SK-N-SH (cell line): ENCODE measurements around the gene IDI2. TPM values are rescaled to one million over a fixed set of nuclear protein-coding genes. Genes with fewer than 3 reads are reported as not detected.

Source experiments
- CTCF ChIA-PET: fragments of 300-600, 350-600 bp; formaldehyde crosslinking; extraction: SDS; loops from one replicate; lab custom pipeline; 2021; lab: Yijun Ruan, JAX
- POLR2A ChIA-PET: fragments of 350-600 bp; sonication (Branson Sonifier 250); formaldehyde crosslinking; extraction: SDS; loops from one replicate; lab custom pipeline; 2020; ENCODE audit warnings: antibody characterized with exemption, inconsistent platforms; lab: Yijun Ruan, JAX
- DNase-seq: peaks from one replicate; pipeline ENCODE4 v3.0.0; 2012
- H2AFZ ChIP-seq: fragments of 200-600 bp; sonication (generic); 2 replicates; pipeline ENCODE4 v1.8.1; 2016; ENCODE audit warnings: antibody characterized with exemption, mild to moderate bottlenecking, low read depth
- H3F3A ChIP-seq: fragments of 200-600 bp; sonication (generic); replicated peaks from 2 replicates; pipeline ENCODE3; 2016; ENCODE audit warnings: antibody characterized with exemption, mild to moderate bottlenecking; ENCODE audit not compliant: insufficient read depth
- H3K27ac ChIP-seq, 2 experiments: fragments of 200-500 bp in 1 of 2; fragments of 200-600 bp in 1 of 2; sonication (Bioruptor generic) in 1 of 2; sonication (generic), shearing (Covaris generic) in 1 of 2; 2 replicates each; pipeline versions ENCODE4 v1.5.1 to v1.6.1; 2014 to 2016; ENCODE audit warnings: low read depth in 2 of 2, inconsistent platforms in 1 of 2, low read length in 1 of 2, mild to moderate bottlenecking in 1 of 2, mixed read lengths in 1 of 2
- H3K27me3 ChIP-seq: fragments of 200-600 bp; sonication (generic), shearing (Covaris generic); 2 replicates; pipeline ENCODE4 v1.6.1; 2016; ENCODE audit warnings: mixed run types; ENCODE audit not compliant: insufficient read depth
- H3K36me3 ChIP-seq, 2 experiments: fragments of 200-500 bp in 1 of 2; fragments of 200-600 bp in 1 of 2; sonication (Bioruptor generic) in 1 of 2; sonication (generic) in 1 of 2; replicated peaks in 1 of 2; 2 replicates each; pipeline versions ENCODE3 to v1.5.1; 2014 to 2016; ENCODE audit warnings: low read length in 1 of 2, mild to moderate bottlenecking in 1 of 2; ENCODE audit not compliant: insufficient read depth in 2 of 2, control insufficient read depth in 1 of 2
- H3K4me1 ChIP-seq, 2 experiments: fragments of 200-500 bp in 1 of 2; fragments of 200-600 bp in 1 of 2; sonication (Bioruptor generic) in 1 of 2; sonication (generic), shearing (Covaris generic) in 1 of 2; 2 replicates each; pipeline versions ENCODE4 v1.5.1 to v1.6.1; 2014 to 2016; ENCODE audit warnings: low read depth in 1 of 2, low read length in 1 of 2, mixed run types in 1 of 2; ENCODE audit not compliant: insufficient read depth in 2 of 2, control insufficient read depth in 1 of 2
- H3K4me2 ChIP-seq: fragments of 200-600 bp; sonication (generic), shearing (Covaris generic); 2 replicates; pipeline ENCODE4 v1.6.1; 2017; ENCODE audit warnings: mixed run types
- H3K4me3 ChIP-seq, 2 experiments: fragments of 200-500 bp in 1 of 2; fragments of 200-600 bp in 1 of 2; sonication (Bioruptor generic) in 1 of 2; sonication (generic), shearing (Covaris generic) in 1 of 2; 2 replicates each; pipeline versions ENCODE4 v1.5.1 to v1.8.1; 2014 to 2016; ENCODE audit warnings: low read depth in 2 of 2, inconsistent platforms in 1 of 2, low read length in 1 of 2, mild to moderate bottlenecking in 1 of 2, mixed read lengths in 1 of 2, moderate library complexity in 1 of 2
- H3K79me2 ChIP-seq: fragments of 200-600 bp; sonication (generic); 2 replicates; pipeline ENCODE4 v1.8.1; 2017; ENCODE audit warnings: mild to moderate bottlenecking; ENCODE audit not compliant: insufficient read depth
- H3K9ac ChIP-seq: fragments of 200-600 bp; sonication (generic); 2 replicates; pipeline ENCODE4 v1.6.1; 2017; ENCODE audit warnings: mixed run types
- H3K9me2 ChIP-seq: fragments of 200-600 bp; sonication (generic); 2 replicates; pipeline ENCODE4 v1.6.1; 2017; ENCODE audit warnings: mixed run types
- H3K9me3 ChIP-seq: fragments of 200-600 bp; sonication (generic); 2 replicates; pipeline ENCODE4 v1.6.1; 2017; ENCODE audit warnings: mixed run types, mild to moderate bottlenecking, moderate library complexity
- H4K20me1 ChIP-seq: fragments of 200-600 bp; sonication (generic); 2 replicates; pipeline ENCODE4 v1.6.1; 2017; ENCODE audit warnings: mild to moderate bottlenecking, mixed run types; ENCODE audit not compliant: insufficient read depth
- CTCF ChIP-seq: fragments of 200-600 bp; sonication (generic); IDR thresholded peaks from 2 replicates; pipeline ENCODE4 v1.6.1; 2017; ENCODE audit warnings: antibody characterized with exemption, mild to moderate bottlenecking, moderate library complexity
- ELF1 ChIP-seq: IDR thresholded peaks from 2 replicates; pipeline ENCODE4 v1.4.0; 2012
- EP300 ChIP-seq, 2 experiments: IDR thresholded peaks; 2 replicates each; pipeline versions ENCODE4 v1.4.0 to v1.6.1; 2012; ENCODE audit warnings: borderline replicate concordance in 1 of 2, low read depth in 1 of 2, low read length in 1 of 2
- EZH2phosphoT487 ChIP-seq: fragments of 200-600 bp; sonication (generic); IDR thresholded peaks from 2 replicates; pipeline ENCODE4 v1.6.1; 2017; ENCODE audit warnings: low read depth, mixed run types, mild to moderate bottlenecking, antibody characterized with exemption, moderate library complexity, borderline replicate concordance
- FOSL2 ChIP-seq: IDR thresholded peaks from 2 replicates; pipeline ENCODE4 v1.4.0; 2012; ENCODE audit warnings: low read depth, mild to moderate bottlenecking, moderate library complexity, borderline replicate concordance
- FOXJ3 ChIP-seq: sonication (generic); formaldehyde crosslinking; IDR thresholded peaks from 2 replicates; pipeline ENCODE4 v1.5.1; 2020; ENCODE audit warnings: mild to moderate bottlenecking, missing genetic modification reagents
- GATA2 ChIP-seq: sonication (generic); formaldehyde crosslinking; IDR thresholded peaks from 2 replicates; pipeline ENCODE4 v1.5.0; 2020; ENCODE audit warnings: mild to moderate bottlenecking, missing genetic modification reagents
- JUND ChIP-seq: IDR thresholded peaks from 2 replicates; pipeline ENCODE4 v1.4.0; 2012
- MAX ChIP-seq: IDR thresholded peaks from 2 replicates; pipeline ENCODE4 v1.4.0; 2012; ENCODE audit warnings: low read depth
- MEF2A ChIP-seq: IDR thresholded peaks from 2 replicates; pipeline ENCODE4 v1.4.0; 2012; ENCODE audit warnings: low read depth, borderline replicate concordance
- MXI1 ChIP-seq: IDR thresholded peaks from 2 replicates; pipeline ENCODE4 v1.6.1; 2012; ENCODE audit warnings: mild to moderate bottlenecking, low read depth, low read length, improper control_type of control experiment
- NFIC ChIP-seq: IDR thresholded peaks from 2 replicates; pipeline ENCODE4 v1.4.0; 2012; ENCODE audit warnings: borderline replicate concordance
- PBX3 ChIP-seq: IDR thresholded peaks from 2 replicates; pipeline ENCODE4; 2012
- POLR2AphosphoS5 ChIP-seq: IDR thresholded peaks from 2 replicates; pipeline ENCODE4 v1.6.1; 2012; ENCODE audit warnings: low read depth, low read length
- RAD21 ChIP-seq: IDR thresholded peaks from 2 replicates; pipeline ENCODE4 v1.6.1; 2012; ENCODE audit warnings: mild to moderate bottlenecking, low read length
- RCOR1 ChIP-seq: fragments of 150-350 bp; IDR thresholded peaks from 2 replicates; pipeline ENCODE4 v1.6.1; 2017; ENCODE audit warnings: antibody characterized with exemption, low read length
- REST ChIP-seq: IDR thresholded peaks from 2 replicates; pipeline ENCODE4 v1.6.1; 2012; ENCODE audit warnings: mild to moderate bottlenecking, low read depth, low read length, moderate library complexity
- RFX5 ChIP-seq: IDR thresholded peaks from 2 replicates; pipeline ENCODE4 v1.6.1; 2012; ENCODE audit warnings: mild to moderate bottlenecking, improper control_type of control experiment, low read length
- RXRA ChIP-seq: IDR thresholded peaks from 2 replicates; pipeline ENCODE4 v1.4.0; 2012; ENCODE audit warnings: low read depth, mild to moderate bottlenecking, borderline replicate concordance
- SIN3A ChIP-seq: IDR thresholded peaks from 2 replicates; pipeline ENCODE4 v1.6.1; 2012; ENCODE audit warnings: low read depth, mild to moderate bottlenecking, low read length, moderate library complexity, borderline replicate concordance
- SMC3 ChIP-seq: IDR thresholded peaks from 2 replicates; pipeline ENCODE4 v1.6.1; 2012; ENCODE audit warnings: low read depth, low read length, improper control_type of control experiment
- TAF1 ChIP-seq: IDR thresholded peaks from 2 replicates; pipeline ENCODE4 v1.6.1; 2012; ENCODE audit warnings: low read depth, mild to moderate bottlenecking, low read length, moderate library complexity, borderline replicate concordance
- USF1 ChIP-seq: IDR thresholded peaks from 2 replicates; pipeline ENCODE4 v1.4.0; 2012; ENCODE audit warnings: low read depth, borderline replicate concordance
- USF2 ChIP-seq: fragments of 150-350 bp; IDR thresholded peaks from 2 replicates; pipeline ENCODE4 v1.6.1; 2017; ENCODE audit warnings: antibody characterized with exemption, low read length, low read depth, borderline replicate concordance
- WGBS: methylation state at CpG from one replicate; pipeline ENCODE4 v1.1.6; 2017; ENCODE audit warnings: low lambda C conversion rate; 5-methylcytosine and 5-hydroxymethylcytosine counted together
- polyA plus RNA-seq, 3 experiments: library from polyadenylated mRNA; depleted of rRNA; stranded (reverse); fragments of >200 nt; gene quantifications; 2 replicates each; pipeline ENCODE4 v1.2.3, GENCODE V29; 2012

The IDI2 gene
- polyA plus RNA-seq, 1 of the 3 experiments (the other 2 are of a cell fraction) = not detected

- Histone ChIP-seq H3F3A (peaks cover 7% of the 10 kb centered on the region), H3K27me3 (no peaks in the 10 kb centered on the region), H3K4me2 (peak within 1 kb of the TSS; percentile 89), H3K27ac (peak within 1 kb of the TSS; percentile 92 to 95), H3K4me3 (peak within 1 kb of the TSS; percentile 84 to 96), H3K9me2 (no peaks in the 10 kb centered on the region), H3K9me3 (no peaks in the 10 kb centered on the region), H3K4me1 (peaks cover 8 to 15% of the 10 kb centered on the region in 2 experiments; a peak in 3 of 4 replicates), H4K20me1 (peaks cover 19% of the 10 kb centered on the region), H3K9ac (peak within 1 kb of the TSS; percentile 98), H3K36me3 (peaks cover 20 to 24% of the 10 kb centered on the region in 2 experiments), H2AFZ (peak within 1 kb of the TSS; percentile 76), H3K79me2 (peaks cover 98% of the 10 kb centered on the region)
- POLR2A ChIA-PET = interaction anchor here (0.9 kb wide), 1 partner anchor 125 kb away, joined by 3 read pairs; the partner anchor contains the start of gene LARP4B
- under 1% methylated on average over 21 of the region's 87 CpGs for WGBS
- CTCF ChIA-PET = interaction anchor here (0.9 to 1.3 kb wide), 2 partner anchors 34 to 68 kb away, joined by 3 to 4 read pairs; partner anchors contain the start of gene GTPBP4
- DNase-seq = peak; percentile 98
- TF ChIP-seq MAX (peak; percentile 57; the same call in 1 of the 2 replicates), CTCF (no peak), MEF2A (no peak), RFX5 (peak; percentile 56; the same call in 1 of the 2 replicates), USF1 (no peak), SIN3A (peak; percentile 93; the same call in 1 of the 2 replicates), USF2 (no peak), RCOR1 (no peak), POLR2AphosphoS5 (peak; percentile 72), SMC3 (no peak), MXI1 (peak; percentile 52; the same call in 1 of the 2 replicates), RXRA (no peak), NFIC (no peak), FOSL2 (peak; percentile 36; the same call in 1 of the 2 replicates), JUND (no peak), REST (no peak), GATA2 (no peak), TAF1 (peak; percentile 47), FOXJ3 (no peak), RAD21 (no peak), EP300 (IDR thresholded peaks at IDR 0.05; ENCODE audit: borderline replicate concordance in 1 of 2, low read depth in 1 of 2, low read length in 1 of 2) (no peak), PBX3 (0 out of 2 replicates have a peak, but pooled peaks have one; percentile 35), ELF1 (peak; percentile 80), EZH2phosphoT487 (no peak)
Observed at GRCh38 chr10:1056326-1057105, 30.9 kb upstream of the IDI2 start, which contains the start of gene WDR37. WDR37 (plus strand) TSS chr10:1056385; CDS start chr10:1072156, 15,771 bp downstream.
